ENCODE results near the gene MXI1.
A peak's percentile ranks its signal among the peaks of the same experiment; 100 is the strongest.

Gene MXI1

GRCh38 chr10:110224992-110225391 lies 17.6 kb downstream of the MXI1 start:
- POLR2A ChIA-PET: no interaction called here
- Histone ChIP-seq H3K4me3 (ENCODE audit: control insufficient read depth in 1 of 7, extremely low read depth in 1 of 7, insufficient read depth in 4 of 7, low read depth in 2 of 7, low read length in 6 of 7) (peak overlapping the region in 6 of 7 experiments; percentile 71 to 85 (median 82)), H3K27me3 (replicated peaks in 2 of 5; ENCODE audit: control insufficient read depth in 4 of 5, insufficient read depth in 5 of 5, low read length in 4 of 5) (peaks cover 0 to 4% (median 0%) of the 10 kb centered on the region in 5 experiments), H3K36me3 (ENCODE audit: control insufficient read depth in 4 of 4, insufficient read depth in 4 of 4, low read length in 3 of 4) (peaks cover 0 to 2% (median 0%) of the 10 kb centered on the region in 4 experiments), H3K27ac (ENCODE audit: insufficient read depth in 1 of 2, low read depth in 1 of 2, low read length in 2 of 2, poor library complexity in 1 of 2, severe bottlenecking in 2 of 2) (peak overlapping the region in 1 of 2 experiments; percentile 41), H3K9me3 (ENCODE audit: control extremely low read depth in 1 of 5, control insufficient read depth in 4 of 5, insufficient read depth in 2 of 5, low read depth in 1 of 5, low read length in 4 of 5) (no peaks in the 10 kb centered on the region), H3K4me1 (ENCODE audit: control extremely low read depth in 1 of 4, control insufficient read depth in 4 of 4, insufficient read depth in 4 of 4, low read length in 3 of 4) (peaks cover 17 to 34% (median 23%) of the 10 kb centered on the region in 4 experiments)
- WGBS (ENCODE audit: insufficient coverage): 75% methylated on average over 2 of the region's 9 CpGs
- DNase-seq: no peak
- CTCF ChIA-PET: interaction anchor here (0.6 to 12.2 kb wide), 5 partner anchors 15 to 371 kb away, joined by 3 to 119 read pairs (median 3); partner anchors contain the start of gene MXI1

- Histone ChIP-seq H3K9me3 (ENCODE audit: control extremely low read depth in 1 of 5, control insufficient read depth in 4 of 5, insufficient read depth in 2 of 5, low read depth in 1 of 5, low read length in 4 of 5) (no peaks in the 10 kb centered on the region), H3K4me3 (ENCODE audit: control insufficient read depth in 1 of 7, extremely low read depth in 1 of 7, insufficient read depth in 4 of 7, low read depth in 2 of 7, low read length in 6 of 7) (peak overlapping the region in 6 of 7 experiments; percentile 71 to 85 (median 82)), H3K4me1 (ENCODE audit: control extremely low read depth in 1 of 4, control insufficient read depth in 4 of 4, insufficient read depth in 4 of 4, low read length in 3 of 4) (peaks cover 17 to 34% (median 23%) of the 10 kb centered on the region in 4 experiments), H3K27me3 (replicated peaks in 2 of 5; ENCODE audit: control insufficient read depth in 4 of 5, insufficient read depth in 5 of 5, low read length in 4 of 5) (peaks cover 0 to 4% (median 0%) of the 10 kb centered on the region in 5 experiments), H3K36me3 (ENCODE audit: control insufficient read depth in 4 of 4, insufficient read depth in 4 of 4, low read length in 3 of 4) (peaks cover 0 to 2% (median 0%) of the 10 kb centered on the region in 4 experiments), H3K27ac (ENCODE audit: insufficient read depth in 1 of 2, low read depth in 1 of 2, low read length in 2 of 2, poor library complexity in 1 of 2, severe bottlenecking in 2 of 2) (peak overlapping the region in 1 of 2 experiments; percentile 41)
- ChIA-PET CTCF (interaction anchor here (0.6 to 12.2 kb wide), 4 partner anchors 16 to 372 kb away, joined by 3 to 119 read pairs (median 3); partner anchors contain the start of gene MXI1), POLR2A (no interaction called here)
- DNase-seq: no peak
- WGBS (ENCODE audit: insufficient coverage): 7% methylated on average over 6 of the region's 8 CpGs
Observed at GRCh38 chr10:110225441-110225755, 18.0 kb downstream of the MXI1 start.

GRCh38 chr10:110225756-110226542 lies 18.5 kb downstream of the MXI1 start:
- H3K27ac ChIP-seq (ENCODE audit: insufficient read depth in 1 of 2, low read depth in 1 of 2, low read length in 2 of 2, poor library complexity in 1 of 2, severe bottlenecking in 2 of 2): peak overlapping the region in 1 of 2 experiments; percentile 43
- ChIA-PET POLR2A (interaction anchor here (0.6 kb wide), 2 partner anchors 43 to 270 kb away, joined by 3 to 4 read pairs; no protein-coding TSS in a partner anchor), CTCF (interaction anchor here (1.0 to 12.2 kb wide), 3 partner anchors 16 to 88 kb away, joined by 3 to 119 read pairs (median 3); partner anchors contain the start of gene MXI1)
- peaks cover 0 to 2% (median 0%) of the 10 kb centered on the region in 4 experiments for H3K36me3 ChIP-seq (ENCODE audit: control insufficient read depth in 4 of 4, insufficient read depth in 4 of 4, low read length in 3 of 4)
- H3K27me3 ChIP-seq (replicated peaks in 2 of 5; ENCODE audit: control insufficient read depth in 4 of 5, insufficient read depth in 5 of 5, low read length in 4 of 5): peaks cover 0 to 4% (median 0%) of the 10 kb centered on the region in 5 experiments
- H3K4me1 ChIP-seq (ENCODE audit: control extremely low read depth in 1 of 4, control insufficient read depth in 4 of 4, insufficient read depth in 4 of 4, low read length in 3 of 4): peaks cover 17 to 34% (median 23%) of the 10 kb centered on the region in 4 experiments
- under 1% methylated on average over 51 of the region's 103 CpGs for WGBS (ENCODE audit: insufficient coverage)
- peak overlapping the region; percentile 71 to 95 (median 82) for H3K4me3 ChIP-seq (ENCODE audit: control insufficient read depth in 1 of 7, extremely low read depth in 1 of 7, insufficient read depth in 4 of 7, low read depth in 2 of 7, low read length in 6 of 7)
- peak; percentile 90 to 93 (median 93) for DNase-seq
- no peaks in the 10 kb centered on the region for H3K9me3 ChIP-seq (ENCODE audit: control extremely low read depth in 1 of 5, control insufficient read depth in 4 of 5, insufficient read depth in 2 of 5, low read depth in 1 of 5, low read length in 4 of 5)

GRCh38 chr10:110226543-110226925 lies 19.1 kb downstream of the MXI1 start:
- DNase-seq: peak; percentile 93 to 97 (median 96)
- 2% methylated on average over 20 of the region's 36 CpGs for WGBS (ENCODE audit: insufficient coverage)

GRCh38 chr10:110226926-110227641 lies 19.7 kb downstream of the MXI1 start:
- H3K4me1 ChIP-seq (ENCODE audit: control extremely low read depth in 1 of 4, control insufficient read depth in 4 of 4, insufficient read depth in 4 of 4, low read length in 3 of 4): peaks cover 8 to 23% (median 15%) of the 10 kb centered on the region in 4 experiments
- CTCF ChIA-PET: no interaction called here
- POLR2A ChIA-PET: interaction anchor here (0.6 kb wide), 1 partner anchor 44 kb away, joined by 3 read pairs; no protein-coding TSS in a partner anchor
- H3K27ac ChIP-seq (ENCODE audit: insufficient read depth in 1 of 2, low read depth in 1 of 2, low read length in 2 of 2, poor library complexity in 1 of 2, severe bottlenecking in 2 of 2): peak overlapping the region in 1 of 2 experiments; percentile 66
- no peaks in the 10 kb centered on the region for H3K9me3 ChIP-seq (ENCODE audit: control extremely low read depth in 1 of 5, control insufficient read depth in 4 of 5, insufficient read depth in 2 of 5, low read depth in 1 of 5, low read length in 4 of 5)
- H3K27me3 ChIP-seq (replicated peaks in 2 of 5; ENCODE audit: control insufficient read depth in 4 of 5, insufficient read depth in 5 of 5, low read length in 4 of 5): peaks cover 0 to 4% (median 0%) of the 10 kb centered on the region in 5 experiments
- peak in 2 of 3 donors; percentile 71 to 74 for DNase-seq
- peak overlapping the region; percentile 58 to 85 (median 82) for H3K4me3 ChIP-seq (ENCODE audit: control insufficient read depth in 1 of 7, extremely low read depth in 1 of 7, insufficient read depth in 4 of 7, low read depth in 2 of 7, low read length in 6 of 7)
- peaks cover 0 to 2% (median 0%) of the 10 kb centered on the region in 4 experiments for H3K36me3 ChIP-seq (ENCODE audit: control insufficient read depth in 4 of 4, insufficient read depth in 4 of 4, low read length in 3 of 4)
- WGBS (ENCODE audit: insufficient coverage): 0% methylated on average over 21 of the region's 71 CpGs

More at GRCh38 chr10:110226543-110226925, 19.1 kb downstream of the MXI1 start:
- no peaks in the 10 kb centered on the region for H3K9me3 ChIP-seq (ENCODE audit: control extremely low read depth in 1 of 5, control insufficient read depth in 4 of 5, insufficient read depth in 2 of 5, low read depth in 1 of 5, low read length in 4 of 5)
- ChIA-PET POLR2A (interaction anchor here (0.6 kb wide), 2 partner anchors 43 to 269 kb away, joined by 3 to 4 read pairs; no protein-coding TSS in a partner anchor), CTCF (no interaction called here)
- H3K4me1 ChIP-seq (ENCODE audit: control extremely low read depth in 1 of 4, control insufficient read depth in 4 of 4, insufficient read depth in 4 of 4, low read length in 3 of 4): peaks cover 12 to 28% (median 20%) of the 10 kb centered on the region in 4 experiments
- peaks cover 0 to 4% (median 0%) of the 10 kb centered on the region in 5 experiments for H3K27me3 ChIP-seq (replicated peaks in 2 of 5; ENCODE audit: control insufficient read depth in 4 of 5, insufficient read depth in 5 of 5, low read length in 4 of 5)
- peak overlapping the region in 6 of 7 experiments; percentile 41 to 95 (median 82) for H3K4me3 ChIP-seq (ENCODE audit: control insufficient read depth in 1 of 7, extremely low read depth in 1 of 7, insufficient read depth in 4 of 7, low read depth in 2 of 7, low read length in 6 of 7)
- H3K36me3 ChIP-seq (ENCODE audit: control insufficient read depth in 4 of 4, insufficient read depth in 4 of 4, low read length in 3 of 4): peaks cover 0 to 2% (median 0%) of the 10 kb centered on the region in 4 experiments
- H3K27ac ChIP-seq (ENCODE audit: insufficient read depth in 1 of 2, low read depth in 1 of 2, low read length in 2 of 2, poor library complexity in 1 of 2, severe bottlenecking in 2 of 2): no peak overlapping the region

GRCh38 chr10:110228066-110228465 lies 20.7 kb downstream of the MXI1 start:
- DNase-seq: no peak
- Histone ChIP-seq H3K4me1 (ENCODE audit: control extremely low read depth in 1 of 4, control insufficient read depth in 4 of 4, insufficient read depth in 4 of 4, low read length in 3 of 4) (peaks cover 5 to 16% (median 10%) of the 10 kb centered on the region in 4 experiments), H3K27me3 (replicated peaks in 2 of 5; ENCODE audit: control insufficient read depth in 4 of 5, insufficient read depth in 5 of 5, low read length in 4 of 5) (peaks cover 0 to 3% (median 0%) of the 10 kb centered on the region in 5 experiments), H3K9me3 (ENCODE audit: control extremely low read depth in 1 of 5, control insufficient read depth in 4 of 5, insufficient read depth in 2 of 5, low read depth in 1 of 5, low read length in 4 of 5) (no peaks in the 10 kb centered on the region), H3K27ac (ENCODE audit: insufficient read depth in 1 of 2, low read depth in 1 of 2, low read length in 2 of 2, poor library complexity in 1 of 2, severe bottlenecking in 2 of 2) (no peak overlapping the region), H3K4me3 (ENCODE audit: control insufficient read depth in 1 of 7, extremely low read depth in 1 of 7, insufficient read depth in 4 of 7, low read depth in 2 of 7, low read length in 6 of 7) (peak overlapping the region in 4 of 7 experiments; percentile 82 to 85 (median 83)), H3K36me3 (ENCODE audit: control insufficient read depth in 4 of 4, insufficient read depth in 4 of 4, low read length in 3 of 4) (peaks cover 0 to 2% (median 0%) of the 10 kb centered on the region in 4 experiments)
- ChIA-PET POLR2A (no interaction called here), CTCF (interaction anchor here (1.8 to 2.4 kb wide), 2 partner anchors 22 to 90 kb away, joined by 5 to 7 read pairs; no protein-coding TSS in a partner anchor)
- 97% methylated on average over 10 of the region's 10 CpGs for WGBS (ENCODE audit: insufficient coverage)

All from common myeloid progenitor, CD34-positive (primary cell).